ENCODE results near the gene ZNF831.
A peak's percentile ranks its signal among the peaks of the same experiment; 100 is the strongest.

Gene ZNF831

DNA sequence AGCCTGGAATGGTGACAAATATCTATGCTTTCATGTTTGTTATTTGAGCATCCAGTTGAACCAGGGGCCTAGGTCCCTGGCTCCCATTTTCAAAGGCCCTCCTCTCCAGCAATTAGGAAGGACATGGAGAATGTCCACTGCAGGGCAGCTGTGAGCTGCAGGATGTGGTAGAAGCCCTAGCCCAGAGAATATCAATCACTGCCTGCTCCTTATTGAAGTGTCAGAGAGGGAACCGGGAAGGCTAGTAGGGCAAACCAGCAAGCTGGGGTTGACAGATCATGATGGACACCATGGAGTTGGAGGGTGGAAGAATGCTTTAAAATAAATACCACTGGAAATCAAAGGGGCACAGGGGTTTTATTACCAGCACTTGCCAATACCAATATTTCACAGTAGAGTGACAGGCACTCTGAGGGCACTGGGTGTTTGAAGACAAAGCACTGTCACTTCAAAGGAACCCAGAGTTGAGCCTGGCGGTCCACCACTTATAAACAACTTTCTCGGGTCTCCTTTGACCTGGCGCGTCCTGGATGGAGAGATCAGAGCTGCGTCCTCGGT is 47.7 kb downstream of the ZNF831 start:
- Histone ChIP-seq H3K9ac (ENCODE audit: low read depth, low read length) (no peak overlapping the region), H3K36me3 (ENCODE audit: insufficient read depth, low read depth, low read length) (no peaks in the 10 kb centered on the region), H3K9me3 (ENCODE audit: insufficient read depth, low read depth, low read length) (no peaks in the 10 kb centered on the region), H3K27me3 (ENCODE audit: insufficient read depth, low read length) (no peaks in the 10 kb centered on the region; the same call in 1 of the 2 replicates), H3K4me1 (ENCODE audit: insufficient read depth, low read length) (0 out of 2 replicates have a peak, but pooled peaks cover 4% of the 10 kb centered on the region), H3K27ac (ENCODE audit: low read length) (no peak overlapping the region), H3K4me3 (ENCODE audit: low read length) (no peak overlapping the region)

DNA sequence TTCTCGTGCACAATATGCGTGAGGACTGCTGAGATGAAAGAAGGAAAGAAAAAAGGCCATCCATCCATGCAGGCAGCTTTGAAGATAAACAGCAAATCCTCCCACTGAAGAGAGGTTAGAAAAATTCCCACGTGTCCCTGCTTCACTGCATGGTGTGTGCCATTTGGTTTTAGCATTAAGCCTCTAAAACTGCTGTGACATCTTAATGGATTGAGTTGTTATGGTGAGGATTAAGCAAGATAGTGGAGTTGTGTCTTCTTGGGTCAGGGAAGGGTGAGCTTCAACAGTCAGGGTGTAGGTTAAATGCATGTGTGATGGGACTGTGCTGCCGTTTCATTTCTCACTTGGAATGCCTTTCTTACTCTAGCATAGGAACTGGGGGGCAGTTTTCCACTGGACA is 50.5 kb downstream of the ZNF831 start:
- no peaks in the 10 kb centered on the region for H3K36me3 ChIP-seq (ENCODE audit: insufficient read depth, low read depth, low read length)
- H3K4me3 ChIP-seq (ENCODE audit: low read length) = no peak overlapping the region
- no peaks in the 10 kb centered on the region; the same call in 1 of the 2 replicates for H3K27me3 ChIP-seq (ENCODE audit: insufficient read depth, low read length)
- H3K9ac ChIP-seq (ENCODE audit: low read depth, low read length) = no peak overlapping the region
- H3K9me3 ChIP-seq (ENCODE audit: insufficient read depth, low read depth, low read length) = no peaks in the 10 kb centered on the region
- no peak overlapping the region for H3K27ac ChIP-seq (ENCODE audit: low read length)
- no peaks in the 10 kb centered on the region; the same call in 1 of the 2 replicates for H3K4me1 ChIP-seq (ENCODE audit: insufficient read depth, low read length)

DNA sequence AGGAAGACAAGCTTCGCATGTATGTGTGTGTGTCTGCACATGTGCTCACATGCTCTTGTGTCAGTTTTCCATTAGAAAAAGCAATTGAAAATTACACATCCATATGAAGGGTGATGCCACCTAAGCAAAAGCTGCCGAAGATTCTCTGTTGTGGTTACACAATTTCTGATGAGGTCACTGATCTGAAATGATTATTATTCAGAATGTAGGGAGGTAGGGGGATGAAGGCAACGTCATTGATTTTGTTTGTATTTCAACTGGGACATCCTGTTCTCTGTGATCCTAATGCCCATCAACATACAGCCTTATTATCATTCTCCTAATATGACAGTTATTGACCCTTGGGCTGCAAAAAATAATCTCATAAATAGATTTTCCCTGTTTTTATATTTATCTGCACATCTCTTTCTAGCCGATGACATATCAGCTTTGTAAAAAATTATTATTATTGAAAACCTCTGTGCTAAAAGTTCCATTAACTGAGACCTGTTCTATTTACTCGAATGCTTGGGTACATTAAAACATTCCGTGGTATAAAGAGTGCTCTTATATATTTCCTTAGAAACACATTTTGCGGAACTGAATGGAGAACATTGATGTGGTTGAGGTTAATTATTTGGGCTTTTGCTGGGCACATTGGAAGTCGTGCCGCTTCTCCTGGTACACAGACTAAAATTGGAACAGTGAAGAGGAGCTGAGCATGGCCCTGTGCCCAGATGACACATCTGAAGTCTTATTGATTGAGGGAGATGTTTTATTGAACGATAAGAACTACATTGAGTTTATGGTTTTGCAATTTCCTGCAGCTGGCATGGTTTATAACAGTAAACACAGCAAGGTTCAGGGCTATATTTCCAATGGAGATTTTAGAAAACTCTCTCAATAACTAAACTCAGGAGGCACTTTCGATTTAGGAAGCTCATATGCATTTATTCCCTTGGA is 51.3 kb downstream of the ZNF831 start:
- H3K9ac ChIP-seq (ENCODE audit: low read depth, low read length) = no peak overlapping the region
- H3K9me3 ChIP-seq (ENCODE audit: insufficient read depth, low read depth, low read length) = no peaks in the 10 kb centered on the region
- H3K4me3 ChIP-seq (ENCODE audit: low read length) = no peak overlapping the region
- H3K36me3 ChIP-seq (ENCODE audit: insufficient read depth, low read depth, low read length) = no peaks in the 10 kb centered on the region
- H3K27me3 ChIP-seq (ENCODE audit: insufficient read depth, low read length) = 0 out of 2 replicates have a peak, but pooled peaks cover 7% of the 10 kb centered on the region
- no peak overlapping the region for H3K27ac ChIP-seq (ENCODE audit: low read length)
- peaks cover 3% of the 10 kb centered on the region; the same call in 1 of the 2 replicates for H3K4me1 ChIP-seq (ENCODE audit: insufficient read depth, low read length)

DNA sequence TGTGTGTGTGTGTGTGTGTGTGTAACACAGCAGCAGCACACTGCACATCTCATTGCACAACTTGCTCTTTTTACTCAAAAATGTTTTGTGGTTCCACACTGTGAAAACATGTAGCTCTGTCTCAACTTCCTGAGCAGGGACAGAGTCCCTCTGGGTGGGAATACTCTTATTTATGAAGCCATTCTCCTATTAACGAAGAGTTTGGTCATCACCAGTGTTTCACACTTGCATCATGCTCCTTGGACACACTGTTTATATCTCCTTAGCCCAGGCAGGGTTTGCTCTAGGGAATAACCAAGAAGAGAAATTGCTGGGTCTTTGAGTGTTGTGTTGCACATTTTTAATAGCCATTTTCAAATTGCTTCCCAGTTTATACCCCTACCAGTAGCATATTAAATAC is 53.6 kb downstream of the ZNF831 start:
- H3K36me3 ChIP-seq (ENCODE audit: insufficient read depth, low read depth, low read length) = no peaks in the 10 kb centered on the region
- no peaks in the 10 kb centered on the region for H3K9me3 ChIP-seq (ENCODE audit: insufficient read depth, low read depth, low read length)
- peaks cover 10% of the 10 kb centered on the region; the same call in 1 of the 2 replicates for H3K4me1 ChIP-seq (ENCODE audit: insufficient read depth, low read length)
- H3K27me3 ChIP-seq (ENCODE audit: insufficient read depth, low read length) = peaks cover 29% of the 10 kb centered on the region
- H3K27ac ChIP-seq (ENCODE audit: low read length) = no peak overlapping the region
- H3K9ac ChIP-seq (ENCODE audit: low read depth, low read length) = no peak overlapping the region
- H3K4me3 ChIP-seq (ENCODE audit: low read length) = no peak overlapping the region

DNA sequence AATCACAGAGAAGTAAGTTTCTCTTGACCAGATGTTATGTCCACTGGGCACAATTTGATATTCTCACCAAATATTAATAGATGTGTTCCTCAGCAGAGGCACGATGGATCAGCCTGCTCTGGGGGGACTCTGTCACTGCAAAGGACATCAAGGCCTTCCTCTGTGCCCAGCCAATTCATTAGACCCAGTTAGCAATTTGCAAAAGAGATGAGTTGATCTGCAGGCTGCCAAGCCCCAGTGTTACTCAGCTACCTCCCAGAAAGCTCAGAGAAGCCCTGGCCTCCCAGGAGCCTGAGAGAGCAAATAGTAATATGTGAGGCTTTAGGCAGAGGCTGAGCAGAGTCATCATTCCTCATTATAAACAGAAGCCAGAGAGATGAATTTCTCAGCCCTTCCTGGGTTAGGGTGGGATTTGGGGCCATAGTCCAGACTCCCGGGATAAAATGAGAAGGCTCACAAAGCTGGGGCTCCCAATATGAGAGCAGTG is 54.2 kb downstream of the ZNF831 start:
- no peak overlapping the region for H3K27ac ChIP-seq (ENCODE audit: low read length)
- no peaks in the 10 kb centered on the region for H3K9me3 ChIP-seq (ENCODE audit: insufficient read depth, low read depth, low read length)
- H3K4me3 ChIP-seq (ENCODE audit: low read length) = no peak overlapping the region
- peaks cover 10% of the 10 kb centered on the region; the same call in 1 of the 2 replicates for H3K4me1 ChIP-seq (ENCODE audit: insufficient read depth, low read length)
- no peak overlapping the region for H3K9ac ChIP-seq (ENCODE audit: low read depth, low read length)
- peaks cover 32% of the 10 kb centered on the region for H3K27me3 ChIP-seq (ENCODE audit: insufficient read depth, low read length)
- H3K36me3 ChIP-seq (ENCODE audit: insufficient read depth, low read depth, low read length) = no peaks in the 10 kb centered on the region

DNA sequence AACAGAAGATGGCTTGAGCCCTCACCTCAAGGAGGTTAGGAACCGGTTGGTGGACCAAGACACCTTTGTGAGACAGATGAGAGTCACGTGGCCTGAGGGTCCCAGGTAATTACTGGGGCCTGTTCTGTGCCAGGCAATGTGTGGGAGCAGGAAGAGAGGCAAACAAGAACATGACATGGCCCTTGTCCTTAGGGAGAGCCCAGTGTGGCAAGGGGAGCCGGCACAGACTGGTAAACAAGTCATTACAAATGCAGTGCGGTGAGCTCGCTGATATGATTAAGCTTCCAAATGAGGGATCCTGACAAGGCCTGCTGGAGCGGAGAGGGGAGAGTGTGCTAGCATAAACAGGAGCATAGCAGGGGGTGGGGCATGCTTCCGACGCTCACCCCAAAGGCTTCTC is 55.6 kb downstream of the ZNF831 start:
- Histone ChIP-seq H3K27me3 (ENCODE audit: insufficient read depth, low read length) (peaks cover 45% of the 10 kb centered on the region), H3K4me1 (ENCODE audit: insufficient read depth, low read length) (peaks cover 14% of the 10 kb centered on the region; the same call in 1 of the 2 replicates), H3K27ac (ENCODE audit: low read length) (no peak overlapping the region), H3K4me3 (ENCODE audit: low read length) (no peak overlapping the region), H3K9me3 (ENCODE audit: insufficient read depth, low read depth, low read length) (no peaks in the 10 kb centered on the region), H3K9ac (ENCODE audit: low read depth, low read length) (no peak overlapping the region), H3K36me3 (ENCODE audit: insufficient read depth, low read depth, low read length) (no peaks in the 10 kb centered on the region)

DNA sequence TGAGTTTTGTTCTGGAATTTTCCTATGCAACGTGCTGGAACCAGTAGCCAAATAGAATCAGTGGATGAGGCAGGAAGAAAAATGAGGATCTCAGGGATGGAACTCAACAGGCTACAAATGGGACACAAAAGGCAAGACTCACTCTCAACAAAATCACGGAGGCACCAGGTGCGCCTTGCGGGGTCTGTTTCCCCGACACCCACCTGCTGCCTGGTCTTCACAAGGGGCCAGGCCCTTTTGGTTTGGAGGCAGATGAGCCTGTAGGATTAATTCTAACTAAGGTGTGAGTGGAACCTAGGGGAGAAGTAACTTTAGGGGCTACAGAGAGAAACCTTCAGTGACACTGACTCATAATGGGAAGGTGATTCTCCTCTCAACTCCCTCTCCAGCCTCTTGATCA is 56.5 kb downstream of the ZNF831 start:
- no peak overlapping the region for H3K4me3 ChIP-seq (ENCODE audit: low read length)
- no peak overlapping the region for H3K9ac ChIP-seq (ENCODE audit: low read depth, low read length)
- H3K27ac ChIP-seq (ENCODE audit: low read length) = no peak overlapping the region
- no peaks in the 10 kb centered on the region for H3K36me3 ChIP-seq (ENCODE audit: insufficient read depth, low read depth, low read length)
- H3K4me1 ChIP-seq (ENCODE audit: insufficient read depth, low read length) = peaks cover 14% of the 10 kb centered on the region; the same call in 1 of the 2 replicates
- peaks cover 50% of the 10 kb centered on the region for H3K27me3 ChIP-seq (ENCODE audit: insufficient read depth, low read length)
- no peaks in the 10 kb centered on the region for H3K9me3 ChIP-seq (ENCODE audit: insufficient read depth, low read depth, low read length)

DNA sequence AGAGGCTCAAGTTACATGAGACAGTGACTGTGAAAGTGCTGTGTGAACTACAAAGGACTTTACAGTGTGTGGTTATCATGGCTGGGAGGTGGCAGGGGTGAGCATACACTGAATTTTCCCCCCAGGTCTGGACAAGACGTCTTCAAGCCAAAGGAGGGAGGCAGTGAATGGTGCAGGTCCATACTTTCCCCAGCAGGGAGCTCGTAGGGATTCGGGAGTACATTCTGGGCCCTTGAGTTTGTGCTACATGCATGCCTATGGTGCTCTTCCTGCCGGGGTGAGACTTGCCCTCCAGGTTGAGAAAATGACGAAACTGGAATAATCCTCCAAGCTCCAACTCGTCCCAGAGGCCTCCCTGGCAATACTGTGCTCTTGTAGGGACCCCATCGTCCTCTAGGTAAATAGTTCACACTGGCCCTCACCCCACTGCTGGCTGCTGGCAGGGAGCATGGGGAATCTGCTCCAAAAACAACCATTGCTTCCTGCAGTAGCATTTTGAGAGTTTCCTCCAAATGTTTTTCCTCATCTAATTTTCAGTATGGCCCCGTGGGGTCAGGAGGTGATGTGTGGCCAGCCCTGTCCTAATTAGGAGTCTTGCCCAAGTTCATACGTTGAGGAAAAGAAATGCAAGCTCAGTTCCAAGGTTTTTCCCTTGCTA is 57.6 kb downstream of the ZNF831 start:
- H3K36me3 ChIP-seq (ENCODE audit: insufficient read depth, low read depth, low read length) = no peaks in the 10 kb centered on the region
- H3K4me1 ChIP-seq (ENCODE audit: insufficient read depth, low read length) = peaks cover 14% of the 10 kb centered on the region; the same call in 1 of the 2 replicates
- H3K9ac ChIP-seq (ENCODE audit: low read depth, low read length) = no peak overlapping the region
- peaks cover 50% of the 10 kb centered on the region for H3K27me3 ChIP-seq (ENCODE audit: insufficient read depth, low read length)
- no peak overlapping the region for H3K27ac ChIP-seq (ENCODE audit: low read length)
- H3K9me3 ChIP-seq (ENCODE audit: insufficient read depth, low read depth, low read length) = no peaks in the 10 kb centered on the region
- no peak overlapping the region for H3K4me3 ChIP-seq (ENCODE audit: low read length)

DNA sequence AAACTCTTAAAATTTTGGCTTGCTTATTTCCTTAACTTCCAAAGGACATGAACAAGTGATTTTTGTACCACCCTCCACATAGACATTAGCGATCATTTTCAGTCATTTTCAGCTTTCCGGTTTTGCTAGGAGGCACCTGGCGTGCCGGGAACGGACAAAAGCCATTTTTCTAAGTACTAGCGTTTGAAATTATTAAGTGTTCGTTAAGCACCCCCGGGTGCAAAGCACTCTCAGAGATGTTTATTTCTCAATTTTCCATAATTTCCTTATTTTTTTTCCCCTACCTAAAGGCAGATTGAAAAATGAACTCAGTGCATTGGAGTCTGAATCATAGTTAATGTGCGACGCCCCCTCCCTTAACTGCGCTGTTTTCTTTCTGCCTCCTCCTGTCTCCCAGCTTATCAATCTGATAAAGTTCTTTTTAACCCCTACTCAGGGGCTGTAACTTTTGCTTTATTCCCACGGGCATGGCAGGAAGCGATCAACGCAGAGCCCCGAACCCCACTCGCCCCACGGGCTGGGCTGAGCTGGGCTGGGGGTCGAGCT is 58.2 kb downstream of the ZNF831 start:
- Histone ChIP-seq H3K27ac (ENCODE audit: low read length) (no peak overlapping the region), H3K36me3 (ENCODE audit: insufficient read depth, low read depth, low read length) (no peaks in the 10 kb centered on the region), H3K9me3 (ENCODE audit: insufficient read depth, low read depth, low read length) (no peaks in the 10 kb centered on the region), H3K27me3 (ENCODE audit: insufficient read depth, low read length) (peaks cover 50% of the 10 kb centered on the region), H3K4me3 (ENCODE audit: low read length) (peak overlapping the region; percentile 72; the same call in 1 of the 2 replicates), H3K9ac (ENCODE audit: low read depth, low read length) (peak overlapping the region; percentile 52; the same call in 1 of the 2 replicates), H3K4me1 (ENCODE audit: insufficient read depth, low read length) (peaks cover 14% of the 10 kb centered on the region; the same call in 1 of the 2 replicates)

DNA sequence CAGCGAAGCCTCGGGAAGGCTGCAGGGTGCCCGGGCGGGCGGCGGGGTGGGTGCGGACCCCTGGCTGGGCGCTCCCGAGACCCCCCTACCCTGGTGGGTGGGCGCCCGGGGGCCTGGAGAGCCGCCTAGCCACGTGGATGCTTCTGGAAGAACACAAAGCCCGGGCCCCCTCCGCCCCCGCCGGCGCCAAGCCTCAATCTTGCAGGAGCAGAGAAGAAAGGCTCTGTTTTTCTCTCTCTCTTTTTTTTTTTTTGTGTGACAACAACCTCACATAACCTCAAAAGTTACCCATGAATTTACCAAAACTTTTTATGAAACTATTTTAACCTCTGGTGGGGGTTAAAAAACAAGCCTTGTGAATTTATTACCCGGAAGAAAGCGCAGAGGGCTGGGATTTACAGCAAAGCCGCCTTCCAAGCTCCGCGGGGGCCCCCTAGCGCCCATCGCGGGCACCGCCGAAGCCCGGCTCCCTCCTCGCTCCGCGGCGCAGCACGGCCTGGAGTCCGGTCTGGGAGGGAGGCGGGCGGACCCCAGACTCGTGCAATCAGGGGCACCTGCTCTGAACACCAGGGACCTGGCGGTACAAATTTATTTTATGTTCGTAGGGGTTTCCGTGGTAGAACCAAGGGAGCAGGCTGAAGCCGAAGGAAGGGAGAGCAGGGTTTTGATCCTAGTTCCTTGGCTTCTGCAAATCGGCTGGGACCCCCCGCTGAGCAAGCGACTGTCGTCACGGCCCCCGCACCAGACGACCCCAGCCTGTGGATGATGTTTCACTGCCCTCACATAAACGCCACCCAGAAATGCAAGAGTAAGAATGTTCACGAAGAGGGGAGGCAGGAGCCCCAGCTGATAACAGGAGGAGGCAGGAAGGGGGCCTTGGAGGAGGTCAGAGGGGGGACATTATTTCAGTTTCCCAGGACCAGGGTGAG is 58.9 kb downstream of the ZNF831 start:
- Histone ChIP-seq H3K27ac (ENCODE audit: low read length) (no peak overlapping the region), H3K4me1 (ENCODE audit: insufficient read depth, low read length) (peaks cover 14% of the 10 kb centered on the region; the same call in 1 of the 2 replicates), H3K27me3 (ENCODE audit: insufficient read depth, low read length) (peaks cover 50% of the 10 kb centered on the region), H3K9ac (ENCODE audit: low read depth, low read length) (peak overlapping the region; percentile 52; the same call in 1 of the 2 replicates), H3K4me3 (ENCODE audit: low read length) (peak overlapping the region; percentile 72), H3K36me3 (ENCODE audit: insufficient read depth, low read depth, low read length) (no peaks in the 10 kb centered on the region), H3K9me3 (ENCODE audit: insufficient read depth, low read depth, low read length) (no peaks in the 10 kb centered on the region)

Measured in iPS-20b (cell line).